HG03066 (cell line): Measurements from ENCODE around the gene TP53RK.
"Not testable (repeated sequence)": the region's sequence is repeated elsewhere in the genome, so short reads cannot be mapped to it uniquely, and the experiment has no call there.

ENCODE experiments used
- ATAC-seq: cut with Tn5 transposase; IDR thresholded peaks from one replicate; pipeline ENCODE4 v1.9.1; 2021; ENCODE audit warnings: low read depth; ENCODE audit not compliant: unreplicated experiment

Gene TP53RK

DNA sequence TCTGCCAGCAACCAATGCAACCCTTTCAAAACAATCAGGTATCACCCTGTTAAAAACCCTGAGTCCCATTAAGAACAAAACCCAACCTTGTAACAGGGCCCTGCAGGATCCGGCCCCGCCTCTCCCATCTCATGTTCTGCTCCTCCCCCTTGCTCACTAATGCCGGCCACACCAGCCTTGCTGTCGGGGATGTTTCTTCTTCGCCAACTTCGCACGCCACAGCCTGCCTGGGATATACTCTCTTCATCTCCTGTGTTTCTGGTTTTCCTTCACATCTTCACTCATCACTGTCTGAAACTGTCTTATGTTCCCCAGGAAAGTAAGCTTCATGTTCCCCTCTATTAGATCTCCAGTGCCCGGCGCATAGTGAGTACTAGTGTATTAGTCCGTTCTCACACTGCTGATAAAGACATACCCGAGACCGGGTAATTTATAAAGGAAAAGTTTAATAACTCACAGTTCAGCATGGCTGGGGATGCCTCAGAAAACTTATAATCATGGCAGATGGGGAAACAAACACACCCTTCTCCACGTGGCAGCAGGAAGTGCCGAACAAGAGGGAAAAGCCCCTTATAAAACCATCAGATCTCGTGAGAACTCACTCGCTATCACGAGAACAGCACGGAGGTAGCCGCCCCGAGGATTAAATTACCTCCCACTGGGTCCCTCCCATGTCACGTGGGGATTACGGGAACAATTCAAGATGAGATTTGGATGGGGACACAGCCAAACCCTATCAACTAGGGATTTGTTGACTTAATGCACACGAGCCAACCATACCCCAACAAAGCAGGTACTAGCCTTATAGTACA, 5.1 kb downstream of the TP53RK start:
- ATAC-seq, result no peak

DNA sequence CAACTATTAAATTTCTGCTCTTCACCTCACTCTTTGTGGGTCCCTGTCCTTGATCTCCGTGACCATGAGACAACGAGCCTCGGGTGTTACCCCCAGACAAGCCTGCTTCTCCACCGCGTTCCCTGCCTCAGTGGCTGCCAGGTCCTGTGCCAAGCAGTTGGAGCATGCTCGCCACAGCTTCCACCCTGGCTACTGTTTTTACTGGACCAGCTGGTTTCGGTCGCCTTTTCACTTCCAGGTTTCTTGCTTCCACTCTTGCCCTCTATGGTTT, 5.6 kb downstream of the TP53RK start:
- ATAC-seq, result no peak

DNA sequence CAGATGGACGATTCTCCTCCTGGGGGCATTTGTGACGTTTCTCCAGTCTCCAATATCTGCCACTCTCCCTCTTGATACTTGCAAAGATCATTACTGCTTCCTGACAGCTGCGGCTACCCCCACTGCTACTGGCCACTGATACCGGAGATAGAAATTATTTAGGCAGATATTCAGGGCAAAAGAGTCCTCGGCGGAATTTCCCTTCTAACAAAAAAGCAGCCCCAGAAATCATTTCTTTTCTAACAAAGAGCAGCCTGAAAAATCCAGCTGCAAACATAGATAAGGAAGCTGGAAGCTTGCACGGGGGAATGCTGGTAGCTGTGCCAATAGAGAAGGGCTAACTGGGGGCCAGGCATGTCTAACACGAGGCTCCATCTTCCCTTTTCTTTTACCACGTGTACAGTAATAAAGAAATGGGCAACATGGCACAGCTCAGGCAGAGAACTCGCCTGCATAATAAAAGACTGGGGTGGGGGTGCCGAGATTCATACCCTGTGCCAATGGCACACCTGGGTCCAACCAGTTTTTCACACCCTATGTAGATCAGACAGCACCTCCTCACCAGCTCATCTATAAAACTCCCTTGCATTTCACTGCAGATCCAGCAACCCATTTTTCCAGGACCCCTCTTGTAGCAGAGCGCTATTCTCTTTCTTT, 6.1 kb downstream of the TP53RK start:
- ATAC-seq, result no peak

DNA sequence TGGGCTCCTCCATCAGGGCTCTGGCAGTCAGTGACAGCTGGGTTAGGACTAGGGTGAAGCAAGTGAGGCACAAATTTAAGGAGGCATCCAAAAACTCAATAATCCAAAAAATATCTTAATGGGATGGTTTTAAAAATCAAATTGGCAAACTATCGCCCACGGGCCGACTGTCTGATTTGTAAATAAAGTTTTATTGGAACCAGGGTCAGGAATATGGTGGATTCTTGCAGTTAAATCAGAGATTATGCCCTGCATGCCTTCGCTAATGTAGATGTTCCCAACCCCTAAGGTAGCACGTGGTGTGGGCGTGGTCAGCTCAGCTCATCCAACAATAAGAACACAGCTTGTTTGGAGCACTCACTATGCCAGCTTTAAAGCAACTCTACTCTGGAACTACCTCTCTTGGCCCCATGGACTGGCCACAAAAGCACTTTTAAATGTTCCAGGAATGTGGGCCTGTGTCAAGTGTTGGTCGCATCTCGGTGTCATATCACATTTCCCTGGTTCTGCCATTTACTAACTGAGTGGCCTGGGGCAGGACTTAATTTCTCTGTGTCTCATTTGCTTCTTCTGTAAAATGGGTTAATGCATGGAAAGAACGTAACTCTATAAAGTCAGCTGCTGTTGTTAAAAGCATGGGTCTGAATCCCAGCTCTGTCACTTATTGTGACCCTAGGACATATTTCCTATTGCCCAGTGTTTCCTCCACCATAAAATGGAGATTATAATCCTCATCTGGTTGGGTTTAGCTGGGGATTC, 7.0 kb downstream of the TP53RK start:
- no peak for ATAC-seq

DNA sequence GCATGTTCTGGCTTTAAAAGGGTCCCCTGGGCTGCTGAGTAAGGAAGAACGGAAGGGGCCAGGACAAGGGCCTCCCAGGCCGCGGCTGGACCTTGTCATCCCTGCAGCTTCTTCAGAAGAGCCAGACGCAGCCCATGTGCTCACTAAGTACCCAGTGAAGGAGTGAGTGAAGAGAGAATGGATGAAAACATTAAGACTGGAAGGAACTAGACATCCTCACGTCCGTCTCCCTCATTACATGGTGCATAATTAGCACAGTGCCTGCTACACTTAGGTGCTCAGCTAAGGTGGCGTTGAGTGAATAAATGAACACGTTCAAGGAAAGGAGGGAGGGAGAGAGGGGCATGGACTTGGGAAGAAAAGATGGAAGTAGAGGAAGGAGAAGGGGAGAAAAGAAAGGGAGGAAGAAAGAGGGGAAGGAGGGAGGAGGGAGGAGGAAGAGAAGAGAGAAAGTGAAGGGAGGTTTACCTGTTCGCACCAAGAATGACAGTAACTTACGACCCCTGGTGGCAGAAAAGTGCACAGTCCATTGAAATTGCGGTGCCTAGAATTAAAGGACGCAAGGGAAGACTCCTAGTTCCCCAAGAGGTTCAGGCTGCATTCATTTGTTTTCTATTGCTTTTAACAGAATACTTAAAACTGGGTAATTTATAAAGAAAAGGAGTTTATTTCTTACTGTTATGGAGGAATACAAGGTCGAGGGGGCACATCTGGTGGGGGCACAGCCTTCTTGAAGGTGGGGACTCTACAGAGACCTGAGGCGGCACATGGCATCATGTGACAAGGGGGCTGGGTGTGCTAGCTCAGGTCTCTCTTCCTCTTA, 8.0 kb downstream of the TP53RK start:
- ATAC-seq, result no peak

DNA sequence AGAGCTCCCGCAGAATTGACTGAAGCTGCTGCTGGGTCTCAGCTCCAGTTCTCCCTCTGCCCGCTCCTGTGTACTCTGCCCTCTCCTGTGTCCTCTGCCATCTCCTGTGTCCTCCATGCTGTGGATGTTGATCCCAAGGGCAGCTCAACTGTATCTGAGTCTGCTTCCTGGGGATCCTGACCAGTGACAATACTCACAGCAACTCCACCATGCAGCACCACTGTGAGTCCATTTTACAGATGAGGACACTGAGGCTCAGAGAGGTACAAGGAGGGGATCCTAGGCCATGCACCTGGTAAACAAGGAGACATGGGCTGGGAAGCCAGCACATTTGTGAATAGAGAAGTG, 8.6 kb downstream of the TP53RK start:
- no peak for ATAC-seq

DNA sequence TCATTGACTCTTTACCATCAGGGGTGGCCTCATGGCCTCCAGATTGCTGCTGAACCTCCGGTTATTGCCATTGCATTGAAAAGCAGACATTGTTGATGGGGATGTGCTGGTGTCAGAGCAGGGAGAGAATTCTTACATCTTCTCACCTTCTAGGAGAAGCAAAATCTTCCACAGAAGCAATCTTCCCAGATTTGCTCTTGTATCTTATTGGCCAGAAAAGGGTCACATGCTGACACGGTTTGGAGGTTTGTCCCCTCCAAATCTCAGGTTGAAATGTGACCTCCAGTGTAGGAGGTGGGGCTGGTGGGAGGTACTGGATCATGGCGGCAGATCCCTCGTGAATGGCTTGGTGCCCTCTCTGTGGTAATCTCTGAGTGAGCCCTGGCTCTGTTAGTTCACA, 10.7 kb downstream of the TP53RK start:
- no peak for ATAC-seq

DNA sequence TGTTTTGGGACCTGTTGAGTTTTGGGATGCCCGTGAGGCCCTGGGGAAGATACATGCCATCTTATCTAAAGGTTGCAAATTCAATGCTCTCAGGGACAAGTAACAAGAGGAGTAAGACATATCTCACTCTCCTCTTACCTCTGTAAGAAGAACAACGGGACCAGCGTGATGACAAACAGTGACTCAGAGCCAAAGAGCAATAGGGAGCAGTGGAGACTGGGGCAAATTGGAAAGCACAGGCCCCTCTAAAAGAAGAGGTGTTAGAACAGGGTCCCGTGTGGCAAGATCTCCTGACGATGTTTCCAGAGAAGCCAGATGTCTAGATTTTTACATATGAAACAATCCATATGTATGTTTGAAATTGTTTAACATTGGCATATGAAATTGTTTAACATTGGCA, 11.6 kb downstream of the TP53RK start:
- no peak for ATAC-seq

DNA sequence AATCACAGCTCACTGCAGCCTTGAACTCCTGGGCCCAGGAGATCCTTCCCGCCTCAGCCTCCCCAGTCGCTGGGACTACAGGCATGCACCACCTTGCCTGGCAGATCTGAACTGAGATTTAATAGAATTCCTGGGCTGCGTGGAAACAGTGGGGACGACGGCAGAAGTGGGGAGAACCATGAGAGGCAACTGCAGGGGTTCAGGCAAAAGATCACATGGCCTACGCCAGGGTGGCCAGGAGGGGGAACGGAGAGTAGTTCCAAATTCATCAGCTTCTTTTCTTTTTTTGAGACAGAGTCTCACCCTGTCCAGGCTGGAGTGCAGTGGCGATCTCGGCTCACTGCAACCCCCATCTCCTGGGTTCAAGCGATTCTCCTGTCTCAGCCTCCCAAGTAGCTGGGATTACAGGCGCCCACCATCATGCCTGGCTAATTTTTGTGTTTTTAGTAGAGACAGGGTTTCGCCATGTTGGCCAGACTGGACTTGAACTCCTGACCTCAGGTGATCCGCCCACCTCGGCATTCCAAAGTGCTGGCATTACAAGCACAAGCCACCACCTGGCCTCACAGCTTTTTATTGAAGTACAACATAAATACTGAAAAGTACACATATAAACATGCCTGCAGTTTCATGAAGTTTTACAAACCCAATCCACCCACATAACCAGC, 12.5 kb downstream of the TP53RK start:
- ATAC-seq, result not testable (repeated sequence)

DNA sequence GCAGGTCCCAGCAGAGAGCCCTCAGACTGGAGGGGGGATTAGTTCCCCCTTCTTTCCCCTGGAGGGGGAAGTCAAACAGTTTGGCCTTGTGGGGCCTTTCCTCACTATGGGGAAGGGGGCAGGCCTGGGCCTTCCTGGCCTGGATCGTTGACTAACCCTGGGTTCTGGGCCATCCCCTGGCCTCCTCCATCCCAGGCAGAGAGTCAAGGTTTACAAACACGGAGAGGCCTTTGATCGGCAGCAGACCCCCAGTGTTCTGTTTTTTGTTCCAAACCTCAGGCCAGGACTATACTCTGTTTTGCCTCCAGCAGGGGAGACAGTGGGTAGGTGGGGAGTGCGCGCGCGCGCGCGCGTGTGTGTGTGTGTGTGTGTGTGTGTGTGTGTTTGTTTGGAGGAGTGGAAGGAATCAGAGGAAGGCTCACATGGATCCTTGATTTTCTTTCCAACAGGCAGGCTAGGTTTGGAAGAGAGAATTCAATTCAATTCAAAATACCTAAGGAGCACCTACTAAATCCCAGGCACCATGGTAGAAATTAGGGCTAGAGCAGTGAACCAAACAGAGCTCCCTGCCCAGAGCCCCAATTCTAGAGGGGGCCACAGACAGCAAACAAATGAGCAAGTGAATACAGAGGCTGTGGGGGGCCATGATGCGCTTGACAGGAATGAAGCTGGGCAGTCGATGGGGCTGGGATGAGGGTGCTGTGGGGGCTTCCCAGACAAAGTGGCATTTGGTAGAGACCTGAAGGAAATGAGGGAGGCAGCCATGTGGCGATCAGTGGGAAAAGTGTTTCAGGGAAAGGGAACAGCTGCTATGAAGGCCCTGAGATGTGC, 14.8 kb downstream of the TP53RK start:
- ATAC-seq, result no peak

DNA sequence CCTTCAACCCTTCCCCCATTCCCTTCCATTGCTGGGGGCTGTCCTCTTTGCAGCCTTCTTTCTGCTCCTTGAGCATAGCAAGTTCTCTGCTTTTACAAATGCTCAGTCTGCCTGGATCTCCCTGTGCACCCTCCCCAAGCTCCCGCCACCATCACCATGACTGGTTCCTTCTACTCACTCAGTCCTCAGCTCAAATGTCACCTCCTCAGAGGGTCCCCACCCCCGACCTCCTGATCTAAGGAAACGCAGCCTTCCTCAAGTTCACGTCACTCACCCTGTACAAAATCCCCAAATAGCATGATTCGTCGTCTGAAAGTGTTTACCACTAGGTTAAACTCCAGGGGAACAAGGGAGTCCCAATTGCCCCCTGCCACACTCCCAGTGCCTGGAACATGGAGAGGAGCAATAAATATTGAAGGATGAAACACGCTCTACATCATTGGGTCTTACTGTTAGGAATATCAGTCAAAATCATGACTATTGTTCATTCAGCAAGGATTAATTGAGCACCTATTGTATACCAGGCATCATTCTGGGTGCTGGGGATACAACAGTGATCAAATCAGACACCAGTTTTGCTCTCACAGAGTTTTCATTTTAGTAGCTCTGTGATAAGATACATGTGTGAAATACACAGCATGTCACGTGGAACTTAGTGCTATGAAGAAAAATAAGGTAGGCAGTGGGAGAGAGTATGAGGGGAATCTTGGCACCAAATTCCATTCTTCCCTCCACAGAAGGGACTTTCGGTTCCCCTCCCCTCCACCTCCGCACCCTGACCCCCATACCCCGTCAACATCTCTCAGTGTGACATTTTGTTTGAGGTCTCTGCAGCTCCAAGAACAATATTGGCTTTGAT, 15.6 kb downstream of the TP53RK start:
- no peak for ATAC-seq

DNA sequence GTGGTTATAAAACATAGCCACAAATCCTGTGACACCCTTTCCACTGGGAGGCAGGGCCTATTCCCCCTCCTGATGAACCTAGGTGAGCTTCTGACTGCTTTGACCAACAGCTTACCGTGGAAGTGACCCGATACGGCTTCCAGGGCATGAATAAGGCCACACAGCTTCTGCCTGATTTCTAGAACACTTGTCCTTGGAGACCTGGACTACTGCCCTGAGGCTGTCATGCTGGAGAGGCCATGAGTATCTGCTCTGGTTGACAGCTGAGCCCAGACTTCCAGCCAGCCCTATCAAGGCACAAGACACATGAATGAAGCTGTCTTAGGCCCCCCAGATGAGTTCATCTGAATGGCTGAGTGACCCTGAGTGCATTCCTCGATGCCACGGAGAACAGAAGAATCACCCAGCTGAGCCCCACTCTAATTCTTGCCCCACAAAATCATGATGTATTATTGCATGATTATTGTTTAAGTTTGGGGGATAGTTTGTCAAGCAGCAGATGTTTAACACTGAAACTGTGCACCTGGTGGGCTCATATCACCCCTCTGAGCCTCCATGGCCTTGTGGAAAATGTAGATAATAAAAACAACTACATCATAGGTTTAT, 16.6 kb downstream of the TP53RK start:
- ATAC-seq, result no peak

DNA sequence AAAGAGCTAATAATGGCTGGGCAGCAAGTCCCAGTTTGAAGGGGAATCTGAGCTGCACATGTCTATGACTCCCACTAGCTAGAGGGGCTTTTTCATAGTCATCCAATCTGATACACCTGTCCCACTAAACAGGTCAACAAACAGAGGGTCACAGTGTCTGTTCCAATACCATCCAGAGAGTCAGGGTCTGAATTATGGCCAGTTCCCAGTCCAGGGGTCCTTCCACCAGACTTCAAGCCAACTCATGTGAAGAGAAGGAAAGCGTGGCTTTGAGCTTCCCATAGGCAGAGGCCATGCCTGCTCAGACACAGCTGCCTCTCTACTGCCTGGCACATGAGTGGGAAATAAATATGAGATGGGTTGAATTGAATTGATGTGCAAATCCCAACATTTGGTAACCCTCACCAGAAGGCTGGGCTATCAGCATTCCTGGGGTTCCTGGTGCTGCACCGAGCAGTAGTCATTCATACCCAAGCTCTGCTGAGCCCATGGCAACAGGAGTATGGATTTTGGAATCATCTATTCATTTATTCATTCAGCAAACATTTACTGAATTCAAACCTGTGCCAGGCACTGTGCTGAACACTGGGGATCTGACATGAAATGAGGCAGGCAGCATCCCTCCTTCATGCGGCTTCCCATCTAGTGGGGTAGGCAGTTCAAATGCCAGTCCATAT, 17.2 kb downstream of the TP53RK start:
- ATAC-seq, result no peak

DNA sequence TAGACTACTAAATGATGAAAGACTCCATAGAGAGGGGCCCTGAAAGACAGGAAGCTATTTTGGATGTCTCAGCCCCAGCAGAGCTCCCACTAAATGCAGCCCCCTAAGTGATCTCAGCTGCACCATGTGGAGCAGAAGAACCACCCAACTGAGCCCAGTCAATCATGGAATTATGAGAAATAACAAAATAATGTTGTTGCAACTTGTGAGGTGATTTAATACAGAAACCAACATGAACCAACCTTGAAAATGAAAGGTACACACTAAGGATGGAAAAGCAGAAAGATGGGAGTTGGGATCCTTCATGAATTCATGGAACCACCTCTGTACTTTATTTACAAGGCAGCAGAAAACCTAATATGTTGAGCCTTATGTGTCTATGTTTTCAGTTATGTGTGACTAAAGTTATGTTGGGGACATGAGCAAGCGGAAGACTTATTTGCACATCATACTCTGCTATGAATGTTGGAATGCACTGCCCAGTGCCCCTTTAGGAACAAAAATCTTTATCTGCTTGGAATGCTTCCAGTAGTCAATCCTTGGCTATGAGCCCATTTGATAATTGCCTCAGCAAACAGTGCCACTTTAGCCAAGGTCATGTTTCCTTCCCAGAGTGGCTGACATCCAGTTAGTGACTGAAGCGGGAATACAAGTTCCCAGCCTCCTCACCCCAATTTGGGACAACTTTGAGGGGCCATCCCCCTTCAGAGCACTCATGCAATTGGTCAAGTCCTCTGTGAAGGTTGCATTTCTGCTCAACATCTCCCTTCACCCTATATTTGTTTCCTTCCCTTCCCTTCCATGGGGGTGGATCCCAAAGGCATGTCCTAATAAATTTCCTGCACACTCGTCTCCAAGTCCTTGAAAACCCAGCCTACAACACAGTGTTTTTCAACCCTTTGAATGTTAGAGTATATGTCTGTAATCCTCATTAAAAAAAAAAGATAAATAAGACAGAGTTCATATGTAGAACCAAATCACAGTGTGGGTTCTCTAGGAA, 18.4 kb downstream of the TP53RK start:
- no peak for ATAC-seq

DNA sequence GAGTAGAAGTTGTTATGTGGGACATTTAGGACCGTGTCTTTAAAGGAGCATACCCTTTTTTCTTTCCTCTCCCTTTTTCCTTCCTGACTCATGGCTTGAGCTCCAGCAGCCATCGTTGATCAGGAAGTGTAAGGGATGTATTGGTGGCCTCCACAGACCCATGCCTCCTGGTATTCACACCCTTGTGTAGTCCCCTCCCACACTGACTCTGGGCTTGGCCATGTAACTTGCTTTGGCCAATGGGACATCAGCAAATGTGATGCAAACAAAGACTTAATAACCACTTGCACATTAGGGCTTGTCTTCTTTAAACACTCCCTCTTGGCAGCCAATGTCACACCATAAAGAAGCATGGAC, 19.0 kb downstream of the TP53RK start:
- no peak for ATAC-seq

DNA sequence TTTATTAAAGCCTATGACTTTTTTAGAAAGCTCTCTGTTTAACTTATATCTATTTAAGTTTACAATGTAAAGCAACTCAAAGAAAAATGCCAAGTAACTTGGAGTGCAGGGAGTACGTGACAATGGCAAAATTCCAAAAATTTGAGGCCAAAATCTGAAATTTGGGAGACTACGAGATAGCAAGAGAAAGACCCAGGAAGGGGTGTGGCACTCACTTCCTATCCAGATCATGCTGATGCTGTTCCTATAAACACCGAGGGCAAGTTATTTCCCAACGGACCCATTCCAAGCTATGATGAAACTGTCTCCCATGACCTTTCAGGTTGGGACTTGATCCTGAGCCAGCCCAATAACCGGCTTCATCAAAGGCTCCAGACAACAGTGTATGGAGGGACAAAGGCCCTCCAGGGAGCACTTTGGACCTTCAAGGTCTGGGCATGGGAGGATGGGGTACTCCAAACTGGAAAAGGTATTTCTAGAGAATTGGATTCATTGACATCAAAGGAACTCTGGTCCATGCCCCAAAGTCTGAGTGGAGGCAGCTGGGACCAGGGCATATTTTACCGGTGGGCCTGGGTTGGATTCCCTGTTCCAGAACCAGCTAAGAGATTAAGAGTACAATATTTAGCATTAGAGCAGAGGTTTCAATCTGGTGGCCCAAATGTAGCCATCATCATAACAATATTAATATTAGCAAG, 22.3 kb downstream of the TP53RK start:
- no peak for ATAC-seq
